Activated T-cell treated with anti-CD3 and anti-CD28 coated beads for 48 hours (primary cell): Measurements from ENCODE around the gene NPAS1.

Experiments used
- DNase-seq: peaks from one replicate; pipeline ENCODE4 v3.0.0-alpha.2; 2020; ENCODE audit warnings: low read depth

The NPAS1 gene, protein sequence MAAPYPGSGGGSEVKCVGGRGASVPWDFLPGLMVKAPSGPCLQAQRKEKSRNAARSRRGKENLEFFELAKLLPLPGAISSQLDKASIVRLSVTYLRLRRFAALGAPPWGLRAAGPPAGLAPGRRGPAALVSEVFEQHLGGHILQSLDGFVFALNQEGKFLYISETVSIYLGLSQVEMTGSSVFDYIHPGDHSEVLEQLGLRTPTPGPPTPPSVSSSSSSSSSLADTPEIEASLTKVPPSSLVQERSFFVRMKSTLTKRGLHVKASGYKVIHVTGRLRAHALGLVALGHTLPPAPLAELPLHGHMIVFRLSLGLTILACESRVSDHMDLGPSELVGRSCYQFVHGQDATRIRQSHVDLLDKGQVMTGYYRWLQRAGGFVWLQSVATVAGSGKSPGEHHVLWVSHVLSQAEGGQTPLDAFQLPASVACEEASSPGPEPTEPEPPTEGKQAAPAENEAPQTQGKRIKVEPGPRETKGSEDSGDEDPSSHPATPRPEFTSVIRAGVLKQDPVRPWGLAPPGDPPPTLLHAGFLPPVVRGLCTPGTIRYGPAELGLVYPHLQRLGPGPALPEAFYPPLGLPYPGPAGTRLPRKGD

DNA sequence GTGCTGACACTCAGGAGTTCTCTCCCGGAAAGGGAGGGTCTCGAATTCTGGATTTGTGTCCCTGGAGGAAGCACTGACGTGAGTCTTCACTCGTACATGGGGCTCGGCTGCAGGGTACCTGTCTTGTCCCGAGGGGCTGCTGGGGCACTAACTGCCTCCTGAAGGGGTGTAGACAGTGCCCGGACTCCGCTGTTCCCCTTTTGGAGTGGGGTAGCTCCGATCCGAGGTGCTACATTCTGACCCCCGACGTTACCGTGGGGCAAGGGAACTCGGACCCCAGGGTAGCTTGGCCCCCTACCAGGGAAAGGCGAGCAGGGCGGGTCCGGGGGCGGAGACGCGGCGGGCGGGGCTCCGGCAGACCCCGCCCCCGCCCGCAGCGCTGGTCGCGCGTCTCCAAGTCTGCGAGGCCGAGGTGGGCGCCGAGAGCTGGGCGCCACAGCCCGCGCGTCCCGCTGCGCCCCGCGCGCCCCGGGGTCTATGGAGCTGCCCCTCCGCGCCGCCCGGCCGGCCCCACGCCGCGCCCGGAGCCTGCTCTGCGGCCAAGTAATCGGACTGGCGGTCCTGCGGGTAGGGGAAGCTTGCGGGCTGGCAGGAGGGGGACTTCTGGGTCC lies at the start of gene NPAS1:
NPAS1 (plus strand) TSS at position 407 of the 611 bp plus-strand sequence. CDS start 1,211 bp downstream, outside the sequence.
- no peak for DNase-seq

DNA sequence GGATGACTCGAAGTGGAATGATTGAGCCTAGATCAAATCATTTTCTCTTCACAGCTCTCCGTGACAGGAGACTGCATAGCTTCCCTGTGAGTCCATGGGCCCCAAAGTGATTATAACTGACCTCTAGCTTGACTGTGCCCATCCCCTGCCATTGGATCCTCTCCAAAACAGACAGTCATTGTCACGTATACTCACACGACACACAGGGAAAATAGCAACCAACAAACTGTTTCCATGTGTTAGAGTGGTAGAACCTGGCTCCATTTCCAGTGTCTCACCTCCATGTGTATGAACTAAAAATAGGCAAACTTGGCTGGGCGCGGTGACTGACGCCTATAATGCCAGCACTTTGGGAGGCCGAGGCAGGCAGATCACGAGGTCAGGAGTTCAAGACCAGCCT lies 48.8 kb upstream of the NPAS1 start:
- DNase-seq: no peak

DNA sequence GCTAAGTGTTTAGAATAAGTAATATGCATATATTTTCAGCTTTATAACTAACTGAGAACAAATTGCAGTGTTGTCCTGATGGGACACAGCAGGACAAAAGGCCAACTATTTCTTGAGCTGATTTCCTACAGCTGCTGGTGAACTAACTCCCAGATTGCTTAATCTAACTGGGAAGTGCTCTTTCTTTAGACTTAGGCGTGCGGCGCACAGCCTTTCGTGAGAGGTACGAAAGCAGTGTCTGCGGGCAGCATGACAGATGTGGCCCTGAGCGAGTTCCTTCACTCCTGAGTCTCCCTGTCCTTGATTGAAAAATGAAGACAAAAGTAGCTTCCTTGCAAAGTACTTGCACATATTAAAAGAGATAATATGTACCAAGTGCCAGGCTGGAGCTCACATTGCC lies 47.3 kb upstream of the NPAS1 start:
- DNase-seq: no peak

- no peak for DNase-seq
Observed at GRCh38 chr19:46974181-46974580, 45.5 kb upstream of the NPAS1 start.

- no peak for DNase-seq
Observed at GRCh38 chr19:46975011-46975924, 44.4 kb upstream of the NPAS1 start.

GRCh38 chr19:46975925-46976782 lies 43.5 kb upstream of the NPAS1 start:
- no peak for DNase-seq

DNA sequence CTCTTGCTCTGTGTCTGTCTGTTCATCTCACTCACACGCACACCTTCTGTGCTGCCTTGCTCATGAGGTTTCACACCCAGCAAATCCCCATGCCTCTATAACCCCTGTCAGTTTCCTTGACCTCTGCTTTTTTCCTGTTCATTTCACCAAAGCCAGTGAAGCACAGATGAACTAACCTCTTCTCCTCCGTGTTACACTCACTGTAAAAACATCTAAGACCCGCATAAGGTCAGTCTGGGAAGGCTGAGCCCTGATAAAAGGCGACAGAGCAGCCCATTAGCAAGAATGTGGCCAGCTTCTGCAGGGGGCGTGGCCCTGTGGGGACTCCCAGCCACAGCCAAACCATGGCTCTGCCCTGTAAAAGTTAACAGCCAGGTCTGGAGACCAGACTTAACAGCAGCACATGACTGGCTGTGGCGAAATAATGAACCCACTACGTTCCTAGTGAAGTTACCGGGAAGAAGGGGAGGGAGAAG lies 42.8 kb upstream of the NPAS1 start:
- DNase-seq: no peak

GRCh38 chr19:46977548-46977947 lies 42.1 kb upstream of the NPAS1 start:
- DNase-seq: no peak

DNA sequence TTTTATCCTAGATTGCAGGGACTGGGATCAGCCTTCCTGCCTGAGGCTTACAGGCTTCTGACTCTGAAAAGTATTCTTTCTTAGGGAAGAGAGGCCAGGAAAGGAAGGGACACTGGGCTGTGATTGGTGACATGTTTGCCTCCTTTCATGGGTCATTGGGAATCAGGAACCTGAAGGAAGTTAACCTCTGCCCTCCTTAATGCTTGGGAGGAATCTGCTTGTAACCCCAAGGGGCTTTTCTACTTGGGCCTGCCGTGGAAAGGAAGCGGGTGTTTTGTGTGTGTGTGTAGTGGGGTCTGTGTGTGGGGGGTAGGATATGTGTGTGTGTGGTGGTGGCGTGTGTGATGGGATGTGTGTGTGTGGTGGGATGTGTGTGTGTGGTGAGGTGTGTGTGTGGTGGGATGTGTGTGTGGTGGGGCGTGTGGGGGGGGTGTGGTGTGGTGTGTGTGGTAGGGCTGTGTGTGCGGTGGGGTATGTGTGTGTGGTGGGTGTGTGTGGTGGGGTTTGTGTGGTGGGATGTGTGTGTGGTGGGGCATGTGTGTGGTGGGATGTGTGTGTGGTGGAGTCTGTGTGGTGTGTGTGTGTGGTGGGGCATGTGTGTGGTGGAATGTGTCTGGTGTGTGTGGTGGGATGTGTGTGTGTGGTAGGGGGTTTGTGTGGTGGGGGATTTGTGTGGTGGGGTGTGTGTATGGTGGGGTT lies 41.3 kb upstream of the NPAS1 start:
- no peak for DNase-seq

DNA sequence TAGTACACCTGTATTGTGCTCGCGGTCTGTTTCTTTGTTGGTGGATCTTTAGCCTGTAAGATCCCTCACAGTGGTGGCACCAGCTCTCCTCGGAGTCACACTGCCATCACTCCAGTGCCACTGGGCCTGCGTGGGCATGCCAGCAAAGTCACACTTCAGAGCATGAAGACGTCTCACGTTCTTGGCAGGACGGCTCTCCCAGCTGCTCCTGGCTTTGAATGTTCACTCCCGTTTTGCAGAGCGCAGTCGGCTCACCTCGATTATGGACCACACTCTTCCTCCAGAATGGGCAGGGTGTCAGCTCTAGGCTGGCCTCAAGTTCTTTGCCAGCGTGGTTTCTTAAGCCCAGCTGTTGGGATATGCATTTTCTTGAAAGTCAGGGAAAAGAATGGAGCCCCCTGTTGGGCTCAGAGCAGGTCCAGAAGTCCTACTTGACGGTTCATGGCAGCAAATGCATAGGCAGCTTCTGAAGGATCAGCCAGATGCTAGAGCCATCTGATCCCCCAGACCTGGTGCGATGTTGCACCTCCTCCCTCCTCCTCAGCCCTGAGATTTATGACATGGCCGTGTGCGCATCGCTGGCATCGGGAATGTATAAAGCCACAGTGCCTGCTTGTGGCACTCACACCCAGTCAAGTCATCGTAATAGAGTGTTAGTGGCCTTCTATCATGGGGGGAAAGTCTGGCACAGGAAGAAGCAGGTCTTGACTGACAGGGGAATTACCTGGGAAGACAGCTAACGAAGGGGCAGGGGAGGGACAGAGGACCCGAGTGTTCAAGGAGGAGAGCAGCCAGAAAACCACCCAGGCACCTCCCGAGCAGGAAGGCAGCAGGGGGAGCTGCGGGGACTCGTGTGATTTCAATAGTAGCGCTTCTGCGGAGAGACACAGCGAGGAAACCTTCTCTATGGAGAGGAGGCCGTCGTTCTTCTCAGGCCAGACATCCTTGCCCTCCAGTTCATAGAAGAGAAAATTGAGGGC lies 40.2 kb upstream of the NPAS1 start:
- no peak for DNase-seq

GRCh38 chr19:46980761-46981160 lies 38.9 kb upstream of the NPAS1 start:
- no peak for DNase-seq

GRCh38 chr19:46981286-46981945 lies 38.2 kb upstream of the NPAS1 start:
- no peak for DNase-seq

DNA sequence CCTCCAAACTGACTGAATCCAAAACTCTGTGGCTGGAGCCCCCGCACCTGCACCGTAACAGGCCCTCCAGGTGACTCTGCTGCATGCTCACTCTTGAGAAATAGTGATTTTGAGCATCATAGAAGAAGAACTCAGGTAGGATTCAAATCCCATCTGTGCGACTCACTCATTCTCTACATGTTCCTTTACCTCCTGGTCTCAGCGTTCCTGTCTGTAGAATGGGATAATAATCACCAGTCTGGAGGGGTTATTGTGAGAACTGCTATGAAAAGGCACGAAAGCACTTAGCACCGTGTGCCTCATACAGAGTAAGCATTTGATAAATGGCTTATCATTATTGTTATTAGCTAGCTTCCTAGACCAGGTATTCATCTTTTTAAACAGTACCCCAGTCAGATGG lies 36.5 kb upstream of the NPAS1 start:
- DNase-seq: no peak

- DNase-seq: no peak
Observed at GRCh38 chr19:46984077-46985010, 35.3 kb upstream of the NPAS1 start.

DNA sequence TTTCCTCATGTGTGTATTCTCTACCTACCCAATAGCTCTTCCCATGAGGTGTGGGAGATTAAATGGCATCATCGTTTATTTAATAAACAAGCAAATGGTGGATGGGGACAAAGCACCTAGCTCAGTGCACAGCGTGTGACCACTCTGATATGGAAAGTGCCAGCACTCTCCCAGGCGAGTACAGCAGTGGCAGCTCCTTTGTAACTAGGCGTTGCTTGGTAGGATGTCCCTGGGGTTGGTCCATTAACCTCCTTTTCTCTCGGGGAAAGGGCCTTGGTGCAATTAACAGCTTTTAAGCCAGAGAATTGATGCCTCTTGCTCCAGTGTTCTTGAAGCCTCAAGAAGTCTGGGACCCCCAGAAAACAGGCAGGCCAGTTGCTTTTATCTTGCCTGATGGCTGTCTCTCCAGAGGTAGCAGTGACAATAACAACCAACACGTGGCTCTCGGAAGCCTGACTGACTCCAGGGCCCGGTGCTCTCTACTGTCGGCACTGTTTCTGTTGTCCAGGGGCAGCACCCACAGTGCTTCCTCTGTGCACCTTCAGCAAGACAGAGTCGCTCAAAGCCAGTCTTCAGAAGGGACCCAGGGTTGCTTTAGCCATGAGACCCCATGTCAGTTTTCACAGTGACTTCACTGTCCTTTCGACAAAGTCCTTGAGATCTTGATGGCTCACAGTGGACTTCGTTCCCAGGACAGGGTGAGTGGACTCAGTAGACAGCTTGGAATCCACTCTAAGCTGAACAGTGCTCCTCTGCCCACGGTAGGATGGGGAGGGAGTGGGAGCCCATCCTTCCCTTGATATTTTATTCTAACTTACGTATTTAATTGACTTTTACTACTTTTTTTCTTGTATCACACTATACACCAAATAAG lies 33.9 kb upstream of the NPAS1 start:
- DNase-seq: no peak

GRCh38 chr19:46988614-46989230 lies 30.9 kb upstream of the NPAS1 start:
- no peak for DNase-seq
